ENCODE results near the gene COL4A2. TPM values are rescaled to one million over a fixed set of nuclear protein-coding genes. Genes with fewer than 3 reads are reported as not detected.

Gene COL4A2
- total RNA-seq, 1 donor from 2014 or later, result 1,556 TPM

DNA sequence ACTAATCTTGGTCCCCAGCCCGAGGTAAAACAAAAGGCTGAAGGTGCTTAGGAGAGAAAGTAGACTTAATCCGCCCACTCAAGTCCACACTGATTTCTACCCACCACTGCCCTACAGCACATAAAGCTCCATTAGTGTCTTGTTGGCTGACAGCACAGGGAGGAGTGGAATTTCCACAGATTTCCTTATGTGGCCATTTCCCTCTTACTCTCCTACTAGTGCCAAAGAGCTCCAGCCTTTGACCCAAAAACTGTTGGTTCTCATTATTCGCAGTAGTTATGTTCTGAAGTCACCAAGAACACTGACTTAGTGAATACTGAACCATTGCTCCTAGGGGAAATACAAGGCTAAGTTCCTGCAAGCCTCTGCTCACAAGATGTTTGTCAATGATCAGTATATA is 193.3 kb downstream of the COL4A2 start:
- H3K36me3 Mint-ChIP-seq (ENCODE audit: low read depth, unreplicated experiment), result peaks cover 59% of the 10 kb centered on the region
- no peak for DNase-seq (ENCODE audit: low spot score)
- H3K27me3 Mint-ChIP-seq (ENCODE audit: unreplicated experiment), result peaks cover 24% of the 10 kb centered on the region
- no peak overlapping the region for H3K27ac Mint-ChIP-seq (ENCODE audit: unreplicated experiment)
- H3K4me3 Mint-ChIP-seq (ENCODE audit: unreplicated experiment), result peak overlapping the region; percentile 78
- H3K4me1 Mint-ChIP-seq (ENCODE audit: unreplicated experiment), result peaks cover 2% of the 10 kb centered on the region
- TF ChIP-seq, protein P1, sequence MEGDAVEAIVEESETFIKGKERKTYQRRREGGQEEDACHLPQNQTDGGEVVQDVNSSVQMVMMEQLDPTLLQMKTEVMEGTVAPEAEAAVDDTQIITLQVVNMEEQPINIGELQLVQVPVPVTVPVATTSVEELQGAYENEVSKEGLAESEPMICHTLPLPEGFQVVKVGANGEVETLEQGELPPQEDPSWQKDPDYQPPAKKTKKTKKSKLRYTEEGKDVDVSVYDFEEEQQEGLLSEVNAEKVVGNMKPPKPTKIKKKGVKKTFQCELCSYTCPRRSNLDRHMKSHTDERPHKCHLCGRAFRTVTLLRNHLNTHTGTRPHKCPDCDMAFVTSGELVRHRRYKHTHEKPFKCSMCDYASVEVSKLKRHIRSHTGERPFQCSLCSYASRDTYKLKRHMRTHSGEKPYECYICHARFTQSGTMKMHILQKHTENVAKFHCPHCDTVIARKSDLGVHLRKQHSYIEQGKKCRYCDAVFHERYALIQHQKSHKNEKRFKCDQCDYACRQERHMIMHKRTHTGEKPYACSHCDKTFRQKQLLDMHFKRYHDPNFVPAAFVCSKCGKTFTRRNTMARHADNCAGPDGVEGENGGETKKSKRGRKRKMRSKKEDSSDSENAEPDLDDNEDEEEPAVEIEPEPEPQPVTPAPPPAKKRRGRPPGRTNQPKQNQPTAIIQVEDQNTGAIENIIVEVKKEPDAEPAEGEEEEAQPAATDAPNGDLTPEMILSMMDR (IDR thresholded peaks at IDR 0.05; ENCODE audit: unreplicated experiment), result no peak
- H3K9me3 Mint-ChIP-seq (ENCODE audit: unreplicated experiment), result no peaks in the 10 kb centered on the region

DNA sequence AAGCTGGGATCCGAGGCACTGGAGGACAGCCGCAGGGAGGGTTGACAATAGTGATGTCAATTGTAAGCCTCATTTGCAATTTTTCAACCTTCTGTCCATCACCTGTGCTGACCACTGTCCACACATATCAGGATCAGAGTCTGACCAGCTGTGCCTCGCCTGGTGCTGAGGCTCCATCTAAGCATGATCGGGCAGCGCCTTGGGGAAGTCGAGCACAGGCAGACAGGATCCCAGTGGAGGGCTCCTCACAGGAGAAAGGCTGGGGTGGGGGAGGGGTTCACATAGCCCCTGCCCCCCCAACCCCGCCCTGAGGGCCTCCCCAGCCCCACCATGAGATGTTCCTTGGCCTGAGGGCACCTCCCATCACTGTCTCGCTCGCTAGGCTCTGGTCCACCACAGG is 194.1 kb downstream of the COL4A2 start:
- Mint-ChIP-seq H3K36me3 (ENCODE audit: low read depth, unreplicated experiment) (peaks cover 65% of the 10 kb centered on the region), H3K27ac (ENCODE audit: unreplicated experiment) (no peak overlapping the region), H3K4me1 (ENCODE audit: unreplicated experiment) (peaks cover 2% of the 10 kb centered on the region), H3K9me3 (ENCODE audit: unreplicated experiment) (no peaks in the 10 kb centered on the region), H3K27me3 (ENCODE audit: unreplicated experiment) (peaks cover 23% of the 10 kb centered on the region), H3K4me3 (ENCODE audit: unreplicated experiment) (no peak overlapping the region)
- TF ChIP-seq, protein P1 (IDR thresholded peaks at IDR 0.05; ENCODE audit: unreplicated experiment), result no peak
- no peak for DNase-seq (ENCODE audit: low spot score)

DNA sequence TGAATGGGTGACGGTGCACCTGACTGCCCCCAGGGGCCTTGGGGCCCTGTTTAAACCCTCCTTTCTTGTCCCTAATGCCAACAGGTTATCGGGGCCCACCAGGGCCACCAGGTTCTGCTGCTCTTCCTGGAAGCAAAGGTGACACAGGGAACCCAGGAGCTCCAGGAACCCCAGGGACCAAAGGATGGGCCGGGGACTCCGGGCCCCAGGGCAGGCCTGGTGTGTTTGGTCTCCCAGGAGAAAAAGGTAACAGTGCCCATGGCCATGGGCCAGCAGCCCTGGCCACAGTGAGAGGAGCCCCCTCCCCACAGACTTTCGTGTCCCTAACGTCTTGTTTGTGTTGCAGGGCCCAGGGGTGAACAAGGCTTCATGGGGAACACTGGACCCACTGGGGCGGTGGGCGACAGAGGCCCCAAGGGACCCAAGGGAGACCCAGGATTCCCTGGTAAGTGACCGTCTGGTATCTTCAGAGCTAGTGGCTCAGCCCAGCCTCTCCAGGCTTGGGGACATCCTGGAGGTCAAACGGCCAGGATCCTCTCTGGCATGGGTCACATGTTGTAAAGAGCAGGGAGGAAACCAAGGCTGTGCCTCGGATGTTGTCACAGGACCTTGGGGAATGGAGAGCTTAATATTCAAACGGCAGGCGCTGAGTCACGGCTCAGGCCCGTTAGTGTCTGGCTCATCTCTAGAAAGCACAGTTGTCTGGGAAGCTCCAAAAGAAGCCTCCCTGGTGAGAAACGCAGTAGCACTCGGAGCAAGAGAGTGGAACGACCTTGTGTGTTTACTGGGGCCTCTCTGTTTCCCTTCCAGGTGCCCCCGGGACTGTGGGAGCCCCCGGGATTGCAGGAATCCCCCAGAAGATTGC is 196.2 kb downstream of the COL4A2 start:
- no peak for DNase-seq (ENCODE audit: low spot score)
- peaks cover 2% of the 10 kb centered on the region for H3K4me1 Mint-ChIP-seq (ENCODE audit: unreplicated experiment)
- H3K27ac Mint-ChIP-seq (ENCODE audit: unreplicated experiment), result no peak overlapping the region
- H3K9me3 Mint-ChIP-seq (ENCODE audit: unreplicated experiment), result no peaks in the 10 kb centered on the region
- TF ChIP-seq, protein P1 (IDR thresholded peaks at IDR 0.05; ENCODE audit: unreplicated experiment), result no peak
- H3K36me3 Mint-ChIP-seq (ENCODE audit: low read depth, unreplicated experiment), result peaks cover 73% of the 10 kb centered on the region
- no peak overlapping the region for H3K4me3 Mint-ChIP-seq (ENCODE audit: unreplicated experiment)
- H3K27me3 Mint-ChIP-seq (ENCODE audit: unreplicated experiment), result peaks cover 32% of the 10 kb centered on the region

DNA sequence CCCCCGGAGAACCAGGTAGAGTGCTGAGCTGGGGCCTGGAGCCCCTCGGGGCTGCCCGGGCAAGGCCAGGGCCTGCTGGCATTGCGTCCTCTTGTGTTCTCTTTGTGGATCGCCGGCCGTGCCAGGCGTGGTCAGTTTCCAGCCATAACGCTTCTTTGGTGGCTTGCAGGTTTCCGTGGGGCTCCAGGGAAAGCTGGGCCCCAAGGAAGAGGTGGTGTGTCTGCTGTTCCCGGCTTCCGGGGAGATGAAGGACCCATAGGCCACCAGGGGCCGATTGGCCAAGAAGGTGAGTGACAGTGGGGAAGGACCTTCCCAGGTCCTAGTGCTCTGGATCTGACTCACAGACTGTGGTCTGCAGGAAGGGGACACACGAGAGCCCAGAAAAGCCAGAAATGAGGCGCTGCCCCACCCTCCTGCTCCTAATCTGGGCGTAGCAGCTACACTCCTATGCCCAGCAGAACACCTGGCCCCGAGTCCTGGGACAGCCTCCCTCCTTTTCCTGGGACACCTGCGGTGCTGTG is 197.0 kb downstream of the COL4A2 start:
- Mint-ChIP-seq H3K27ac (ENCODE audit: unreplicated experiment) (no peak overlapping the region), H3K4me1 (ENCODE audit: unreplicated experiment) (peaks cover 1% of the 10 kb centered on the region), H3K9me3 (ENCODE audit: unreplicated experiment) (no peaks in the 10 kb centered on the region), H3K27me3 (ENCODE audit: unreplicated experiment) (peaks cover 28% of the 10 kb centered on the region), H3K36me3 (ENCODE audit: low read depth, unreplicated experiment) (peaks cover 67% of the 10 kb centered on the region), H3K4me3 (ENCODE audit: unreplicated experiment) (no peak overlapping the region)
- TF ChIP-seq, protein P1 (IDR thresholded peaks at IDR 0.05; ENCODE audit: unreplicated experiment), result no peak
- DNase-seq (ENCODE audit: low spot score), result no peak

DNA sequence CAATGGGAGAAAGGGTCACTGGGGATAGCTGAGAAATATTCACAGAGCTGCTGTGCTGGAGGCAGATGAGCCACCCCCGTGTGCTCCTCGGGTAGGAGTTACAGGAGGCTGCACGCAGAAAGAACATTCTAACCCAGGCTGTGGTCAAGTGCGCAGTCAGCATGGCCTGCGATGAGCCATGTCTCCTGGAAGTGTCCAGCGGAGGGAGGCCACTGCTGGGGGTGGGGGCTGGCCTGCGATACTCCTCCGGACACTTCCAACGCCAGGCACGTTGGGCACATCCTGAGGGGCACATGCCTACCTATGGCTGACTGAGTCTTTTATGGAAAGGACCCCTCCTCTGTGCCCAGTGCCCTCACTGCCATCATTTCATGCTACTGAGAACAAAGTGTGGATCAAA is 198.5 kb downstream of the COL4A2 start:
- Mint-ChIP-seq H3K27ac (ENCODE audit: unreplicated experiment) (peak overlapping the region; percentile 14), H3K36me3 (ENCODE audit: low read depth, unreplicated experiment) (peaks cover 63% of the 10 kb centered on the region), H3K9me3 (ENCODE audit: unreplicated experiment) (no peaks in the 10 kb centered on the region), H3K4me3 (ENCODE audit: unreplicated experiment) (no peak overlapping the region), H3K27me3 (ENCODE audit: unreplicated experiment) (peaks cover 22% of the 10 kb centered on the region), H3K4me1 (ENCODE audit: unreplicated experiment) (no peaks in the 10 kb centered on the region)
- TF ChIP-seq, protein P1 (IDR thresholded peaks at IDR 0.05; ENCODE audit: unreplicated experiment), result no peak
- DNase-seq (ENCODE audit: low spot score), result no peak
